ENCODE measurements around the gene NKAIN2. TPM values are rescaled to one million over a fixed set of nuclear protein-coding genes. Genes with fewer than 3 reads are reported as not detected.

The NKAIN2 gene
- total and polyA plus RNA-seq, 8 donors, result 0.02 to 0.09 TPM; not detected in 6

- ATAC-seq (no peak), FAIRE-seq (no peak)
- intact Hi-C loops (cut with DNase I), result no loop called here
Measured at GRCh38 chr6:124487623-124488431, 684.2 kb downstream of the NKAIN2 start.

GRCh38 chr6:124490122-124490521 is 686.5 kb downstream of the NKAIN2 start:
- H3K9me3 ChIP-seq, result no peaks in the 10 kb centered on the region
- H3K4me1 ChIP-seq, result no peaks in the 10 kb centered on the region
- FAIRE-seq (no peak), DNase-seq (no peak), ATAC-seq (no peak)
- no peaks in the 10 kb centered on the region for H3K36me3 ChIP-seq
- no peak overlapping the region for H3K27ac ChIP-seq
- 10 to 22% methylated on average over 1 of the region's 1 CpG for WGBS, 2 donors
- no peaks in the 10 kb centered on the region for H3K27me3 ChIP-seq
- intact Hi-C loops (cut with DNase I), result no loop called here
- no peak overlapping the region for H3K4me3 ChIP-seq
- TF ChIP-seq CTCF (IDR thresholded peaks at IDR 0.05), result no peak

More at GRCh38 chr6:124487623-124488431, 684.2 kb downstream of the NKAIN2 start:
- no peak for DNase-seq
- Histone ChIP-seq H3K4me3 (no peak overlapping the region), H3K9me3 (no peaks in the 10 kb centered on the region), H3K27ac (no peak overlapping the region), H3K36me3 (no peaks in the 10 kb centered on the region), H3K27me3 (no peaks in the 10 kb centered on the region), H3K4me1 (no peaks in the 10 kb centered on the region)
- WGBS, 2 donors, result 62 to 79% methylated on average over 4 of the region's 4 CpGs
- TF ChIP-seq CTCF (IDR thresholded peaks at IDR 0.05), result no peak

GRCh38 chr6:124493259-124493658 is 689.6 kb downstream of the NKAIN2 start:
- no peaks in the 10 kb centered on the region for H3K4me1 ChIP-seq
- ATAC-seq, result no peak
- FAIRE-seq, result no peak
- intact Hi-C loops (cut with DNase I), result no loop called here
- no peak overlapping the region for H3K4me3 ChIP-seq
- H3K36me3 ChIP-seq, result no peaks in the 10 kb centered on the region
- TF ChIP-seq CTCF (IDR thresholded peaks at IDR 0.05), result no peak
- WGBS, 2 donors, result 28 to 40% methylated on average over 1 of the region's 1 CpG
- H3K27ac ChIP-seq, result no peak overlapping the region
- DNase-seq, result no peak
- peaks cover 0 to 4% (median 0%) of the 10 kb centered on the region in 4 donors for H3K27me3 ChIP-seq
- H3K9me3 ChIP-seq, result no peaks in the 10 kb centered on the region

GRCh38 chr6:124494956-124495664 is 691.4 kb downstream of the NKAIN2 start:
- Histone ChIP-seq H3K36me3 (no peaks in the 10 kb centered on the region), H3K4me3 (no peak overlapping the region), H3K9me3 (no peaks in the 10 kb centered on the region), H3K4me1 (no peaks in the 10 kb centered on the region), H3K27me3 (peaks cover 0 to 4% (median 0%) of the 10 kb centered on the region in 4 donors), H3K27ac (no peak overlapping the region)
- no peak for DNase-seq
- intact Hi-C loops (cut with DNase I), result no loop called here
- no peak for TF ChIP-seq CTCF (IDR thresholded peaks at IDR 0.05)
- 42 to 43% methylated on average over 2 of the region's 2 CpGs for WGBS, 2 donors
- ATAC-seq, result no peak
- FAIRE-seq, result no peak
